NCI-H345 treated with DMSO at 0.1 percent for 48 hours (cell line): ENCODE measurements around the gene PRELP.

Source experiments
- DNase-seq: peaks from one replicate; lab custom pipeline; 2025; ENCODE audit not compliant: unreplicated experiment; lab: John Stamatoyannopoulos, UW

PRELP gene

DNA sequence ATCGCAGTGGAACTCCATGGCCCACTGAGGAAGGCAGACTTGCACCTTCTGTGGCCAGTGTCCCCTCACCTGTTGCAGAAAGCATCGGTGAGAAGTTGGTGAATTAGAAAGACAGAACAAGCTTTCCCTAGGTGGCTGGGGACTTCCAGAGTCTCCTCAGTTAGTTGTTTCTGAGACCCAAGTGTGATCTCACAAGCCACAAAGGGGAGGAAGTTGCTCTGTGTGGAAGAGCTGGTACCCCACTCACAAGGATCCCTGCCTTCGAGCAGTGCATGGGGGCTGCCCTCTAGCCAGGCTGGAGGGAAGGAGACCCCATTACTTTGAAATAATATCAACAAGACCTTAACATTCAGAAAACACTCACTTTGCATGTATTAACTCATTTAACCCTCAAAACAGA, 2.1 kb downstream of the PRELP start:
- no peak for DNase-seq

GRCh38 chr1:203478231-203478630, 2.6 kb downstream of the PRELP start:
- DNase-seq, result no peak

DNA sequence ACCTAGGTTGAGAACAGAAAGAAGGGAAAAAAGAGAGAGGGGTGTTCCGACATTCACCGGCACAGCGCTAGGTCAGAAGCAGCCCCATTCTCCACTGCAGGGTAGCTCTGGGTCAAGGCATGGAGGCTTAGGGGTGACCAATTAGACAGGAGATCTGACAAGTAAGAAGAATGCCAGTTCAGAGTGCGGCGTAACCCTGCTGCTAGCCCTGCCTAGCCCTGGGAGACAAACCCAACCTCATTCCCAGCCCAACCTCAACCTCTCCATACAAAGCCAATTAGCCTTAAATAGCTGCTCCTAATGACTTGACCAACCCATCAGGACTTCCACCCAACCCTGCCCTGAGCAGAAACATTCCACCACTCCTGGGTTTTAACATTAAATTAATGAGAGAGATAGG, 3.4 kb downstream of the PRELP start:
- DNase-seq, result no peak

- no peak for DNase-seq
These were observed 4.0 kb downstream of the PRELP start for GRCh38 chr1:203479646-203480045.

- DNase-seq, result no peak
These were observed 4.5 kb downstream of the PRELP start for GRCh38 chr1:203480084-203480483.

DNA sequence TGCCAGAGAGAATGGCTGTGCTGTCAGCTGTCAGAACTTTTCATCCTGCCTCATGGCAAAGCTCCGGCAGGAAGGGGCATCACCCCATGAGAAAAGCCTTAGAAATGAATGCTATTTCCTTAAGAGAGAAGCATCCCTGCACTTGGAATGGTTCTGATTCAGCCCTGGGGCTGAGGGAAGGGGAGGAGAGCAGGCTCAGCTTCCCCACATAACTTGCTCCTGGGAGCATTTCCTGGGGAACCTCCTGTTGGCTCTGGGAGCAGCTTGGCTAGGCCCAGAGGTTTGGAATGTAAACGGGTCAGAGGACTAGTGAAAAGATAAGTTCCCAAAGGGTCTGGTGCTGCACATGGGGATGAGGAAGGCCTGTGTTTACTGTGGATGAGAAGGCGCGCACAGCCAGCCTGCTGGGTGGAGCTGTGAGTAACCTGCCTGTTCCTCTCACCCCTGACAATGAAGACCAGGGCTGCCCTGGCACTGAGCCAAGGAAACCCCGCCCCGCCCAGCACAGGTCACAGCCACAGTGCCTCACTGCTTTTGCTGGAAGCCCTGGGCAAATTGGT, 5.0 kb downstream of the PRELP start:
- peak; percentile 83 for DNase-seq

DNA sequence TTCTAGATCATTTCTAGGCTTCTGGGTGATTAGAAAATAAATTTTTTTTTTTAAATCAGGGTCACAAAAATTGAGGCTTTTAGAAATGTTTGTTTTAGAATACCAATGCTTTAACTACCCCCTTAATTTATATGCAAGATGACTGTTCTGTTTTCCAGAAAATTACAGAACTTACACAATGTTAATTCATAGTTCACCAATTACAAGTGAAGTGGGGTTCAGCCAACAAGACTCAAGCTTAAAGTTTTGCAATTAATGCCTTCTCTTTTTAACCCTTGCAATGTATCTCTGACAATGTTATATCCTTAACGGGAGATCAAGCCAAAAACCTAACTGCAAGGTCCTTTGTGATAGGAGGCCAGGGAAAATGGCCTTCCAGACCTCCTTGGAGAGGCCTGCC, 5.6 kb downstream of the PRELP start:
- no peak for DNase-seq

- no peak for DNase-seq
These were observed 11.2 kb downstream of the PRELP start for GRCh38 chr1:203486618-203487370.

DNA sequence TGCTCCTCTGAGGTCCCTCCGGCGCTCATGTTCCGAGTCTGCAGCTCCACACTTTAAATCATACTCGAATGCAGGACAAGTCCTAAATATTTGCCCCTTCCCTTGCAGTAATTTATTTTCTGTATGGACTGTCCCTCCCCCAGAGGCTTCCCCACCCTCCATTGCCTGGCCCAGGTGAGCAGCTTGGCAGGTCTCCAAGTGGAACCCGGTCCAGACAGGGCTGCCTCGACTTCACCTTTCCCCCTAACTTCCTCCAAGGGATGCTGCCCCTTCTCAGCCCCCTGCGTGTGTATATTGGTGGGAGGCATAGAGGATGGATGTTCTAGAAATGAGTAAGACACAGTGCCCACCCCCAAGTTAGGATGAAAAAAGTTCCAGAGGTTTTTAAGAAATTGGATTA, 12.9 kb downstream of the PRELP start:
- no peak for DNase-seq

- no peak for DNase-seq
These were observed 15.0 kb downstream of the PRELP start for GRCh38 chr1:203490607-203491006.

- DNase-seq, result no peak
These were observed 16.1 kb downstream of the PRELP start for GRCh38 chr1:203491664-203492063.

- no peak for DNase-seq
These were observed 16.6 kb downstream of the PRELP start for GRCh38 chr1:203492082-203492747.

DNA sequence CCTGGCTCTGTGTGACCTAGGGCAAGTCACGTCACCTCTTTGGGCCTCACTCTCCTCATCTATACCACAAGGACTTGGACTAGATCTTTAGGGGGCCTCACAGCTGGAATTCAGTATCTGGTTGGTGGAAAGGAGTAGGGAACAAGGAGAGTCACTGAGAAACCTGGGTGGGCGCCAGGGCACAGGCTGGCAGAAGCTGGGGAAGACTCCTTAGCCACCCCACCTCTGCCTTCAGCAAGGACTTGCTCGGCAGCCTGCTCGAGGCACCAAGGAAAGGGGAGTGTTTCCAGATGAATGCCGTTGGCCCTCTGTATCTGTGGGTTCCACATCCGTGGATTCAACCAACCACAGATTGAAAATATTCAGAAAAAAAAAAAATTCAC, 17.1 kb downstream of the PRELP start:
- DNase-seq, result no peak

- no peak for DNase-seq
These were observed 18.3 kb downstream of the PRELP start, which contains the start of gene OPTC for GRCh38 chr1:203493901-203494300. Gene OPTC, plus strand, starts transcription at chr1:203494153. Its CDS starts 1,853 bp downstream, at chr1:203496006.

- no peak for DNase-seq
These were observed 20.2 kb downstream of the PRELP start for GRCh38 chr1:203495845-203496244.

DNA sequence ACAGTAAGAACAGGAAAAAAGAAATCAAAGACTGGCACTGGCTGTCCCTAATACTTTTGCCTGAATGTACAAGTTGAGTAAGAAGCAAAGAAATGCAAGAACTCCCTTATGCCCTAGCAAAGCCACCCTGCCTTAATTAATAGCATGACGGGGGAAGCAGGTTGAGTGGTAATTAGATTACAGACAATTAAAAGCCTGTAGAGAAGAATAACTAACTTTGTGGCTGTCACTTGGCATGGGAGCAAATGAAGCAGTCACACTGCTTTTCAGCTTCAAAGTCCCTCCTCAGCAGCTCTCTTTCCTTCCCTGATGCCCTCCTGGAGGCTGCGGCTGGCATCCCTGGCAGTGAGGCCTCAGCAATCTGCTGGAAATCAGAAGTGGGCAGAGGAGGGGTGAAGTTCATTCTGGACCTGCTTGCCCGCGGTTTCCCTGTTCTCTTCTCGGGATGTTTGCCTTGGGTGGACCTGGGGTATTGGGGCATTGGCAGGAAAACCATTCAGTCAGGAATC, 21.7 kb downstream of the PRELP start:
- DNase-seq, result no peak

DNA sequence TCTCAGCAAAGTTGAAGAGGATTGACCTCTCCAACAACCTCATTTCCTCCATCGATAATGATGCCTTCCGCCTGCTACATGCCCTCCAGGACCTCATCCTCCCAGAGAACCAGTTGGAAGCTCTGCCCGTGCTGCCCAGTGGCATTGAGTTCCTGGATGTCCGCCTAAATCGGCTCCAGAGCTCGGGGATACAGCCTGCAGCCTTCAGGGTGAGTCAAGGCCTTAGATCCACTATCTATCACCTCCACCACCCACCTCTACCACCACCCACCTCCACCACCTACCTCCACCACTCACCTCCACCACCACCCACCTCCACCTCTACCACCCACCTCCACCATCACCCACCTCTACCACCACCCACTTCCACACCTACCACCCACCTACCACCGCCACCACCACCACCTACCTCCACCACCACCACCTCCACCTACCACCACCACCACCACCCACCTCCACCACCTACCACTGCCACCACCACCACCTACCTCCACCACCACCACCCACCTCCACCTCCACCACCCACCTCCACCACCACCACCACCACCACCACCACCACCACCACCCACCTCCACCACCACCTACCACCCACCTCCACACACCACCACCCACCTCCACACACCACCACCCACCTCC, 24.2 kb downstream of the PRELP start:
- no peak for DNase-seq

- DNase-seq, result no peak
These were observed 24.7 kb downstream of the PRELP start for GRCh38 chr1:203500279-203500678.

- DNase-seq, result no peak
These were observed 28.2 kb downstream of the PRELP start for GRCh38 chr1:203503836-203504235.

DNA sequence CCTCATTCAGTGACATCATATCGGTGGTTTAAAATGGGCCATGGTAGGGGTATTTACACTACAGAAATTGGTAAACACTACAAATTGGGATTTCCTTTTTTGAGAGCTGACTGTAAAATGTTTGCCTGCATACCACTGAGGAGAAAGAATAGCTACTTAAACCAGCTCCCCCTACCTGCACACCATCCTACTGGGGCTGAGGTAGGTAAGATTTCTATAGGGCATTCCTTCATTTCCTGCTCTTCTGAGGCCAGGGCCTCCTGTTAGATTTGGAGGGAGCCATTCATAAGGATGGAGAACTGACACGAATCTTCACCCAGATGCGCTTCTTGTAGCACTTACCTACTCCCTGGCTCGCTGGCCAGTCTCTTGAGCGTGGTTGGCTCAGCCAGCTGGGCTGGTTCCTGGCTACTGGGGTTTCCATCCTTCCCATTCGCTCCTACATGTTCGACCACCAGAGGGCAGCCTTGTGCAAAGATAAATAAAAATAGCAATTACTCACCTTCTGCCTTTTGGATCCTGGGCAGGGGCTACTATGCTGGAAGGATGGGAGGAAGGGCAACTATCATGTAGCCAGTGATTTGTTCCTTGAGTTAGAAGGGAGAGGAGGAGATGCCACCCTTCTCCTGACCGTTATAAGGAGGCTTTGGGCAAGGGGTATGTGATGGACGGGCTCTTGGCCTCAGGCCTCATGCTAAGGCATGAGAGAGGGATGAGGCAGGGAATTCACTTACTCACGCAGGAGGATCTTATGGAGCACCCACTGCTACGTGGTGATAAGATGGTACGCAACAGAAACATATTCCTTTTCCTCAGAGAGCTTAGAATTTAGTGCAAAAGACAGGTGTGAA, 29.0 kb downstream of the PRELP start:
- peak; percentile 71 for DNase-seq
